Measurements from ENCODE around the gene EZH1.

- TF ChIP-seq CTCF (IDR thresholded peaks at IDR 0.05) (no peak), POLR2A (IDR thresholded peaks at IDR 0.05) (no peak)
These were observed 84.0 kb downstream of the EZH1 start for GRCh38 chr17:42660692-42661345.
